Transverse colon (tissue), 4 donors: ENCODE measurements around the gene DDI2.
A peak's percentile ranks its signal among the peaks of the same experiment; 100 is the strongest.

ENCODE experiments used
- CTCF ChIP-seq, 5 experiments: fragments of 200-600 bp in 3 of 5; fragments of 450-650 bp in 2 of 5; sonication (generic) in 3 of 5; IDR thresholded peaks; 1 replicate in 2 of 5; 2 replicates in 3 of 5; pipeline ENCODE4 v1.5.1; 2016 to 2017; ENCODE audit warnings: antibody characterized with exemption in 5 of 5, inconsistent platforms in 3 of 5, mild to moderate bottlenecking in 2 of 5, moderate library complexity in 1 of 5
- EP300 ChIP-seq: sonication (generic); formaldehyde crosslinking; IDR thresholded peaks from one replicate; pipeline ENCODE4 v1.6.1; 2017; ENCODE audit warnings: antibody characterized with exemption, low read depth
- POLR2A ChIP-seq: fragments of 450-650 bp; IDR thresholded peaks from one replicate; pipeline ENCODE4 v1.6.1; 2016; ENCODE audit warnings: antibody characterized with exemption, mild to moderate bottlenecking, moderate library complexity
- POLR2AphosphoS5 ChIP-seq, 3 donors: sonication (generic); formaldehyde crosslinking; IDR thresholded peaks; one replicate each; pipeline ENCODE4 v1.6.1; 2016; ENCODE audit warnings: antibody characterized with exemption in 3 of 3

GRCh38 chr1:15617173-15618076 lies at the start of gene DDI2:
- TF ChIP-seq CTCF (IDR thresholded peaks at IDR 0.05) = no peak
- TF ChIP-seq POLR2A = peak; percentile 78
- TF ChIP-seq EP300 = no peak
- TF ChIP-seq POLR2AphosphoS5 (IDR thresholded peaks at IDR 0.05) = peak; percentile 83 to 98 (median 97)
